ENCODE results near the gene TCTN3.
"Not testable (repeated sequence)": the region's sequence is repeated elsewhere in the genome, so short reads cannot be mapped to it uniquely, and the experiment has no call there.

TCTN3 gene

DNA sequence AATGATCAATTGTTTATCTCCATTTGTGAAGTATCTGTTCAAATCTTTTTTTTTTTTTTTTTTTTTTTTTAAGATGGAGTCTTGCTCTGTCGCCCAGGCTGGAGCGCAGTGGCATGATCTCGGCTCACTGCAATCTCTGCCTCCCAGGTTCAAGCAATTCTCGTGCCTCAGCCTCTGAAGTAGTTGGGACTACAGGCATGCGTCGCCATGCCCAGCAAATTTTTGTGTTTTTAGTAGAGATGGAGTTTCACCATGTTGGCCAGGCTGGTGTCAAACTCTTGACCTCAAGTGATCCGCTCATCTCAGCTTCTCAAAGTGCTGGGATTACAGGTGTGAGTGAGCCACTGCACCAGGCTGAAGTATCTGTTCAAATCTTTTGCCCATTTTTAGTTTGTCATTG is 21.1 kb downstream of the TCTN3 start:
- H3K36me3 Mint-ChIP-seq (ENCODE audit: insufficient read depth) = peaks cover 14% of the 10 kb centered on the region
- not testable (repeated sequence) for H3K4me1 Mint-ChIP-seq; H3K27ac Mint-ChIP-seq (ENCODE audit: low read depth); ATAC-seq (replicated peaks; ENCODE audit: extremely low read depth, poor library complexity, severe bottlenecking); H3K4me3 Mint-ChIP-seq; DNase-seq (ENCODE audit: low spot score in 2 of 2); H3K27me3 Mint-ChIP-seq; H3K9me3 Mint-ChIP-seq

DNA sequence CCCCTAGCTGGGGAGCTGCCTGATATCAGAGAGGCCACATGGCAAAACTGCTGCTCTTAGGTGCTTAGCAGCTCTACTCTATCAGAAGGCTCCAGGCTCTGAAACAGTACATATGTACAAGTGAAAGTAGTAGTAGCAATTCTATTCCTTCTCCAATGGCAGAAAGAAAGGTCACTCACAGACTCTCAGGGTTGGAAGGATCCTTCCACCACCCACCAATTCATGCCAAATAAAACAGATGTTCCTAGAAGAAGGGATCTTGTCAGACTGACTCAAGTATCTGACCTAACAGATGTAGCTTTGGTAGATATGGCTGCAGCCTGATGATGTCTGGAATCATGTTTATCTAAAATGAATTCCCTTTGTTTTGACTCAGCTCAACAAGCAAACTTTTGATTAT is 29.2 kb downstream of the TCTN3 start:
- Mint-ChIP-seq H3K4me3 (no peak overlapping the region), H3K4me1 (no peaks in the 10 kb centered on the region), H3K27me3 (no peaks in the 10 kb centered on the region), H3K27ac (ENCODE audit: low read depth) (no peak overlapping the region), H3K36me3 (ENCODE audit: insufficient read depth) (peaks cover 2% of the 10 kb centered on the region), H3K9me3 (no peaks in the 10 kb centered on the region)
- no peak for DNase-seq (ENCODE audit: low spot score in 2 of 2)
- no peak for ATAC-seq (replicated peaks; ENCODE audit: extremely low read depth, poor library complexity, severe bottlenecking)

DNA sequence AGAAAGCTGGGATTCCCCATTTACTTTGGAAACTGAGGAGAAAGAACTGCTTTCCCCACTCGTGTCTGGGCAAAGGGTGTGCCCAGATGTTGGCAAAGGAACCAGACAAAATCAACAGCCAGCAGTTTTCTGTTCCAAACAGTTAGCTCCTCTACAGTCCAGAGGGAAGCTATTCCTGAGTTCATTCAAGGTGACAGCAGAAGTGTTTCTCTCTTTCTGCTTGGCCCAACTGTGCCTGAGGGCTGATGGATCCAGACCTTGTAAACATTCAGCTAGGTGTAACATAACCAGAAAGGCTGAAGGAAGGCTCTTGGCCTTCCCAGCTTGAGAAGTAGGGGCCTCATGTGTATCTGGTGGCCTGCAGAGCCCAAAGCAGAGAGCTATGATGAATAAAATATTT is 30.2 kb downstream of the TCTN3 start:
- H3K9me3 Mint-ChIP-seq = no peaks in the 10 kb centered on the region
- H3K27ac Mint-ChIP-seq (ENCODE audit: low read depth) = no peak overlapping the region
- no peak overlapping the region for H3K4me3 Mint-ChIP-seq
- ATAC-seq (replicated peaks; ENCODE audit: extremely low read depth, poor library complexity, severe bottlenecking) (no peak), DNase-seq (ENCODE audit: low spot score in 2 of 2) (no peak)
- no peaks in the 10 kb centered on the region for H3K27me3 Mint-ChIP-seq
- H3K36me3 Mint-ChIP-seq (ENCODE audit: insufficient read depth) = no peaks in the 10 kb centered on the region
- no peaks in the 10 kb centered on the region for H3K4me1 Mint-ChIP-seq

DNA sequence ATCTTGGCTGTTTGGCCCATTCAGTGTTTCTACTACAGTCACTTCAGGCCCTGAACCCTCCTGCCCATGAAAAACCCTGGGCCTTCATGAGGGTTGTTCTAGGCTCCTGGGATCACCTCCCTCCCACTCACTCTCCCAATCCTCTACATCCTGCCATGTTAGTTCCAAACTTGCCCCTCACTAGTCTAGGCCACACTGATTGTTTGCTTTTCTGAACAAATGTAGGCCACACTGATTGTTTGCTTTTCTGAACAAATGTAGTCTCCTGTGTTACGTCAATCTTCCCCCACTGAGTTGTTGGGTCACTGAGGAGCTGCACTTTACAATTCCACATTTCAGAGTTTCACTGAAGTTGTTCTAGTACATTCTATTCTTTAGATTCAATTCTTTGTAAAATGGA is 31.9 kb downstream of the TCTN3 start:
- Mint-ChIP-seq H3K27me3 (no peaks in the 10 kb centered on the region), H3K4me1 (peaks cover 2% of the 10 kb centered on the region), H3K27ac (ENCODE audit: low read depth) (no peak overlapping the region), H3K36me3 (ENCODE audit: insufficient read depth) (peaks cover 2% of the 10 kb centered on the region), H3K9me3 (no peaks in the 10 kb centered on the region), H3K4me3 (no peak overlapping the region)
- no peak for ATAC-seq (replicated peaks; ENCODE audit: extremely low read depth, poor library complexity, severe bottlenecking)
- no peak for DNase-seq (ENCODE audit: low spot score in 2 of 2)

DNA sequence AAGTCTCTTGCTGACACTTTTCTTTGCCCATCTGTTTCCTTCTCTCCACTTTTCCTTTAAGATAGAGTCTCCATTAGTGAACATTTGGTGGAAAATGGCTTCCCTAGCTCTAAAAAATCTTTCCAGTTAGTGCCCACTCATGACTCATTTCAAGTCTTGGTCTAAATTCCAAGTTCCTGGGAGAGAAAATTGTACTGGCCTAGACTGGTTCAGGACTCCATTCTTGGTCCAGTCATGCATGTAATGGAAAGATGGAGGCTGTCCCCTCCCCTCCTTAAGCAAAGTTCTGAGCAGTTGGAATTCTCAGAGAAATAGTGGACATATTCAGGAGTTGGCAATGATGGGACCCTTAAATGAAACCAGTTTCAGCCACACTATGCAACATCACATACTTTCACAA is 33.4 kb downstream of the TCTN3 start:
- H3K4me1 Mint-ChIP-seq = peaks cover 16% of the 10 kb centered on the region
- ATAC-seq (replicated peaks; ENCODE audit: extremely low read depth, poor library complexity, severe bottlenecking) = no peak

DNA sequence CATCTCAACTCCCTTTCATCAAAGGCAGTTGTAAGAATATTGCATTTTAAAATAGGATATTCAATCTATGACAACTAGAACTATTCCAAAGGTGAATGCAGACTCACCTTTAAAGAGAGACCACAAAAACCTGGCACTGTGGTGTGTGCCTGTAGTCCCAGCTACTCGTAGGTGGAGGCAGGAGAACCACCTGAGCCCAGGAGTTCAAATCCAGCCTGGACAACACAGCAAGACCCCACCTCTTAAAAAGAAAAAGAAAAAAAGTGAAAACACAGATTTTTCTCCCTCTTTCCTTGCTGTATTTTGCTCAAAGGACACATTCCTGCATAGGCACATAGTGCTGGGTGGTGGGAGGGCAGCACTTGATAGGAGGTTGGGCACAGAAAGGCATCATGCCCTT is 36.5 kb downstream of the TCTN3 start:
- Mint-ChIP-seq H3K9me3 (no peaks in the 10 kb centered on the region), H3K27me3 (no peaks in the 10 kb centered on the region), H3K4me3 (peak overlapping the region; percentile 98), H3K27ac (ENCODE audit: low read depth) (no peak overlapping the region), H3K36me3 (ENCODE audit: insufficient read depth) (peaks cover 15% of the 10 kb centered on the region), H3K4me1 (peaks cover 28% of the 10 kb centered on the region)
- no peak for DNase-seq (ENCODE audit: low spot score in 2 of 2)
- no peak for ATAC-seq (replicated peaks; ENCODE audit: extremely low read depth, poor library complexity, severe bottlenecking)

More for the DNA sequence above, 33.4 kb downstream of the TCTN3 start:
- Mint-ChIP-seq H3K27ac (ENCODE audit: low read depth) (no peak overlapping the region), H3K36me3 (ENCODE audit: insufficient read depth) (peaks cover 6% of the 10 kb centered on the region), H3K9me3 (no peaks in the 10 kb centered on the region), H3K4me3 (no peak overlapping the region), H3K27me3 (no peaks in the 10 kb centered on the region)
- no peak for DNase-seq (ENCODE audit: low spot score in 2 of 2)

DNA sequence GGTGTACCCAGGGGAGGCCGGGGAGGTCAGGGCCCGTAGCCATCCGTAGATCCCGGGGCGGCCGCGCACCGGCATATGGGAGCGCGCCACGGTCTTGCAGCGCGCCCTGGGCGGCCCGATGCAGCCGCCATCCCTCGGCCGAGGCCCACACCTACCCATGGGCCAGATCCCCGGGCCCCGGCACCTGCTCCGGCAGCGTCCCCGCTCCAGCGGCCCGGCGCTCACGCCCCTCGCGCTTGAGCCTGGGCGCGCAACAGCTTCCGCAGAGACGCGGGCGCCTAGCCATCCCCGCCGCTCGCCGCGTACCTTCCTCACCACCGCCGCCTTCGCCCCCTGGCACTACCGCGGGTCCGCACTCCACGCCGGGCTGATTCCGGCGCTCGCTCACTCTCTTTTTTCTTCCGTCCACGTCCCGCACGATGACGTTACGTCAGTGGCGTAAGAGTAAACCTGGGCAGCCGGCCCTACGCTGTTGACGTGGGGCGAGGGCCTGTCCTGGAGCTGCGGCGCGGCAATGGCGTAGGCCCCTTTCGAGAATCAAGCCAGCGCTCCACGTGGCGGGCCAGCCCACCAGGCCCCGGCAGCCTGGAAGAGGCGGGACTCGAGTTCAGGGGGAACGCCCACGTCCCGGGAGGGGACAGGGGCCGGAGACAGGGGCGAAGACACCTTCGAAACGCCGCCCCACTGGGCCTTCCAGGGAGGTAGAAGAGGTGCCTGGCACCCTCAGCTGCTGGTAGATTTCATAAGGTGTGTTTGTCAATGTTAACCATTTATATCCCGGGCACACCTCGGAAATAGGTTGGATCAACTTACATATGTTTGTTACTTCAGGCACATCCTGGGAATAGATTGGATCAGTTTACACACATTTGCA is 37.2 kb downstream of the TCTN3 start, which contains the start of gene ALDH18A1:
ALDH18A1 (minus strand) TSS at position 421 of the 874 bp plus-strand sequence. CDS start 3,334 bp downstream, outside the sequence.
- peaks cover 15% of the 10 kb centered on the region for H3K36me3 Mint-ChIP-seq (ENCODE audit: insufficient read depth)
- peaks cover 3% of the 10 kb centered on the region for H3K9me3 Mint-ChIP-seq
- H3K27ac Mint-ChIP-seq (ENCODE audit: low read depth) = peak within 1 kb of the TSS; percentile 95
- DNase-seq (ENCODE audit: low spot score in 2 of 2) (peak; percentile 87 to 88), ATAC-seq (replicated peaks; ENCODE audit: extremely low read depth, poor library complexity, severe bottlenecking) (peak; percentile 87)
- peak within 1 kb of the TSS; percentile 98 for H3K4me3 Mint-ChIP-seq
- H3K4me1 Mint-ChIP-seq = peaks cover 29% of the 10 kb centered on the region
- no peaks in the 10 kb centered on the region for H3K27me3 Mint-ChIP-seq

DNA sequence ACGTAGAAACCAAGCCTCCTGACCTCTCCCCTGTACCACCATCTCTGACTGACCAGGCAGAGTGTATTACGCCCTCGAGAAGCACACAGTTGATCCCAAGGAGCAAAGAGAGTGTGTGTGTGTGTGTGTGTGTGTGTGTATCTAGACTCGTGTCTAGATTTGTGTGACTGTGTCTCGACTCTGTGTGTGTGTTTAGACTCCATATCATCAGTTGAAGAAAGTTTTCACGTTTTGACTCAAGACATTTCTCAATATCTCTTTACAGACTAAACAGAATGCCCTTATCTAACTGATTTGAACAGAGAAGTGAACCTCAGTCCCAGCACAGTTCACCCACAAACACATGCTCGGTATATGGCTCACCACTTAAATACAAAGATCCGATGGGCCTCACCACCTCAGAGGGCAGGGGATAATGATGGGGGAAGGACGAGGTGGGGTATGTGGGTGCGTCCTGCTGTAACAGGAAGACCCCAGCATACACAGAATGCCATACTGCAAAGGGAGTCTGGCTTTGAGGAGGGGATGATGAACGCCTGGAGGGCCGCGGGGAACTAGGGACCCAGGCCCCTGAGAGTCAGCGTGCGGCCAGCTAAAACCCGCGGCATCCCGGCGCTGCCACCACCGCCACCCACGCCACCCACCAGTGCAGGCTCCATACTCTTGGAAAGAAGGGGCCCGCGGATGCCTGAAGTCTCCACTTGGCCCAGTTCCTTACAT is 38.0 kb downstream of the TCTN3 start:
- H3K4me1 Mint-ChIP-seq = peaks cover 34% of the 10 kb centered on the region
- DNase-seq (ENCODE audit: low spot score in 2 of 2) = peak in 1 of 2 donors; percentile 10
- peak overlapping the region; percentile 95 for H3K27ac Mint-ChIP-seq (ENCODE audit: low read depth)
- H3K27me3 Mint-ChIP-seq = no peaks in the 10 kb centered on the region
- H3K36me3 Mint-ChIP-seq (ENCODE audit: insufficient read depth) = peaks cover 21% of the 10 kb centered on the region
- peak overlapping the region; percentile 98 for H3K4me3 Mint-ChIP-seq
- H3K9me3 Mint-ChIP-seq = peaks cover 7% of the 10 kb centered on the region
- no peak for ATAC-seq (replicated peaks; ENCODE audit: extremely low read depth, poor library complexity, severe bottlenecking)

DNA sequence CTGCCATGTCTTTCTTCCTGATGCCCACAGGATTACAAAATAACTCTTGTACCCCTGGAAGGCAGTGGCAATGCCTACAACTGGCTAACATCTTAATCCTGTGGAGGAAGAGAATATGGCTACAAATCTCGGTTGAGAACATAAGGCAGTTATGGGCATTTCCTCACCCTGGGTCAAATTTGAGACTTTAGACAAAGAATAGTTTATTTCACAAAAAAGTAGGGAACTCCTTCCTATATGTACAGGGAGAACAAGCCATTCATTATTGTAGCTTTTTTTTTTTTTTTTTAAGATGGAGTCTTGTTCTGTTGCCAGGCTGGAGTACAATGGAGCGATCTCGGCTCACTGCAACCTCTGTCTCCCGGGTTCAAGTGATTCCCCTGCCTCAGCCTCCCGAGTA is 39.8 kb downstream of the TCTN3 start:
- no peaks in the 10 kb centered on the region for H3K27me3 Mint-ChIP-seq
- peaks cover 25% of the 10 kb centered on the region for H3K36me3 Mint-ChIP-seq (ENCODE audit: insufficient read depth)

DNA sequence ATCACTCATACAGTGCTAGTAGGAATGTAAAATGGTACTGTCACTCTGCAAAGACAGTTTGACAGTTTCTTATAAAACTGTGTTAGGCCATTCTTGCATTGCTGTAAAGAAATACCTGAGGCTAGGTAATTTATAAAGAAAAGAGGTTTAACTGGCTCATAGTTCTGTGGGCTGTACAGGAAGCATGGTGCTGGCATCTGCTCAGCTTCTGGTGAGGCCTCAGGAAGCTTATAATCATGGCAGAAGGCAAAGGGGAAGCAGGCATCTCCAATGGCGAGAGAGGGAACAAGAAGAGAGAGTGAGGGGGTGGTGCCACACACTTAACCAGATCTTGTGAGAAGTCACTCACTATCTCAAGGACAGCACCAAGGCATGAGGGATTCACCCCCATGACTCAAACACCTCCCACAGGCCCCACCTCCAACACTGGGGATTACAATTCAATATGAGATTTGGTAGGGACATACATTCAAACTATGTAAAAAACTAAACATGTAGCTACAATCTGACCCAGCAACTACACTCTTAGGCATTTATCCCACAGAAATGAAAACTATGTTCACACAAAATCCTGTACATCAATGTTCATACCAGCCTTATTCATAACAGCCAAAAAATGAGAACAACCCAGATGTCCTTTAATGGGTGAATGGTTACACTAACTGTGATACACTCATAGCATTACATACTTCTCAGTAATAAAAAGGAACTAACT is 42.2 kb downstream of the TCTN3 start:
- no peak for DNase-seq (ENCODE audit: low spot score in 2 of 2)
- no peak for ATAC-seq (replicated peaks; ENCODE audit: extremely low read depth, poor library complexity, severe bottlenecking)
- H3K4me1 Mint-ChIP-seq = peaks cover 39% of the 10 kb centered on the region
- no peak overlapping the region for H3K27ac Mint-ChIP-seq (ENCODE audit: low read depth)
- no peaks in the 10 kb centered on the region for H3K27me3 Mint-ChIP-seq
- H3K36me3 Mint-ChIP-seq (ENCODE audit: insufficient read depth) = peaks cover 24% of the 10 kb centered on the region
- peaks cover 7% of the 10 kb centered on the region for H3K9me3 Mint-ChIP-seq
- H3K4me3 Mint-ChIP-seq = no peak overlapping the region

More for the DNA sequence above, 39.8 kb downstream of the TCTN3 start:
- H3K4me1 Mint-ChIP-seq = peaks cover 39% of the 10 kb centered on the region
- ATAC-seq (replicated peaks; ENCODE audit: extremely low read depth, poor library complexity, severe bottlenecking) (no peak), DNase-seq (ENCODE audit: low spot score in 2 of 2) (no peak)
- H3K4me3 Mint-ChIP-seq = no peak overlapping the region
- H3K27ac Mint-ChIP-seq (ENCODE audit: low read depth) = no peak overlapping the region
- H3K9me3 Mint-ChIP-seq = peaks cover 7% of the 10 kb centered on the region

DNA sequence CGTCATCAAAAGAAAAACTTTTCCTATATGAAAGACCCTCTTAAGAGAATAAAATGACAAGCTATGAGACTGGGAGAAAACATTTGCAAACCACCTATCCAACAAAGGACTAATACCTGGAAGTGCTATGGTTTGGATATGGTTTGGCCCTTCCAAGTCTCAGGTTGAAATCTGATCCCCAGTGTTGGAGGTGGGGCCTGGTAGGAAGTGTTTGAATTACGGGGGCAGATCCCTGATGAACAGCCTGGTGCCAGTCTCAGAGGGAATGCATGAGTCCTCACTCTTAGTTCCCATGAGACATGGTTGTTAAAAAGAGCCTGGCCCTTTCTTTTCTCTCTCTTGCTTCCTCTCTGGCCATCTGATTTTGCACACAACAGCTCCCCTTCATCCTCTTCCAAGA is 43.5 kb downstream of the TCTN3 start:
- peaks cover 7% of the 10 kb centered on the region for H3K9me3 Mint-ChIP-seq
- no peaks in the 10 kb centered on the region for H3K27me3 Mint-ChIP-seq
- H3K4me3 Mint-ChIP-seq = no peak overlapping the region
- ATAC-seq (replicated peaks; ENCODE audit: extremely low read depth, poor library complexity, severe bottlenecking) (no peak), DNase-seq (ENCODE audit: low spot score in 2 of 2) (no peak)
- H3K36me3 Mint-ChIP-seq (ENCODE audit: insufficient read depth) = peaks cover 23% of the 10 kb centered on the region
- peaks cover 33% of the 10 kb centered on the region for H3K4me1 Mint-ChIP-seq
- H3K27ac Mint-ChIP-seq (ENCODE audit: low read depth) = no peak overlapping the region

DNA sequence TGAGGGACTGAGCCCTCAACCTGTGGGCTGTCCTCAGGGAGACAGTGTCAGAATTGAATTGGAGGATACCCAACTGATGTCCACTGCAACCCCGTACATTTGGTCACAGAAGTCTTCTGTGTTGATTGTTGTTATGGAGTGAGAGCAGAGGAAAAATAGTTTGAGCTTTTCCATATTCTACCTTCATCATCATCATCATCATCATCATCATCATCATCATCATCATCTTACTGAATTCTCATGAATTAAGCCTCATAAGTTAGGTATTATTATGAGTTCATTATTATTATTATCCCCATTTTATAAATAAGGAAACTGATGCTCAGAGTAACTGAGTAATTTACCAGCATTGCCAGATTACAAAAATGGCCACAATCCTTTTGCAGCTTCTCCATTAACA is 45.6 kb downstream of the TCTN3 start:
- ATAC-seq (replicated peaks; ENCODE audit: extremely low read depth, poor library complexity, severe bottlenecking) (no peak), DNase-seq (ENCODE audit: low spot score in 2 of 2) (no peak)
- H3K4me3 Mint-ChIP-seq = no peak overlapping the region
- H3K36me3 Mint-ChIP-seq (ENCODE audit: insufficient read depth) = peaks cover 23% of the 10 kb centered on the region
- peaks cover 7% of the 10 kb centered on the region for H3K9me3 Mint-ChIP-seq
- no peaks in the 10 kb centered on the region for H3K27me3 Mint-ChIP-seq
- peaks cover 26% of the 10 kb centered on the region for H3K4me1 Mint-ChIP-seq
- H3K27ac Mint-ChIP-seq (ENCODE audit: low read depth) = no peak overlapping the region

Measured in central memory CD8-positive, alpha-beta T cell (primary cell).